Measurements from ENCODE around the gene SCARF2. TPM values are rescaled to one million over a fixed set of nuclear protein-coding genes. Genes with fewer than 3 reads are reported as not detected.
A peak's percentile ranks its signal among the peaks of the same experiment; 100 is the strongest.

The SCARF2 gene
- total and polyA plus RNA-seq, 2 donors from 2014 or later = 5.0 to 12.3 TPM

GRCh38 chr22:20433191-20433590 is 4.4 kb downstream of the SCARF2 start:
- no peak overlapping the region for H3K4me3 ChIP-seq (ENCODE audit: low read length in 3 of 3)
- FAIRE-seq = no peak
- no peaks in the 10 kb centered on the region for H3K9me3 ChIP-seq (ENCODE audit: control insufficient read depth in 2 of 3, insufficient read depth in 1 of 3, low read length in 3 of 3)
- H3K27ac ChIP-seq (ENCODE audit: low read depth in 2 of 2, low read length in 2 of 2) = no peak overlapping the region
- intact Hi-C loops (cut with DNase I) = no loop called here
- peak in 1 of 5 donors; percentile 46 for DNase-seq
- H3K9ac ChIP-seq (ENCODE audit: low read length in 3 of 3) = no peak overlapping the region
- H3K27me3 ChIP-seq (ENCODE audit: control insufficient read depth, insufficient read depth, low read length) = peaks cover 5% of the 10 kb centered on the region
- peaks cover 0 to 26% (median 0%) of the 10 kb centered on the region in 3 donors for H3K4me1 ChIP-seq (ENCODE audit: control insufficient read depth in 2 of 3, insufficient read depth in 2 of 3, low read depth in 1 of 3, low read length in 3 of 3)
- H3K36me3 ChIP-seq (ENCODE audit: control insufficient read depth in 2 of 3, insufficient read depth in 3 of 3, low read length in 3 of 3) = no peaks in the 10 kb centered on the region
- TF ChIP-seq, protein P1, sequence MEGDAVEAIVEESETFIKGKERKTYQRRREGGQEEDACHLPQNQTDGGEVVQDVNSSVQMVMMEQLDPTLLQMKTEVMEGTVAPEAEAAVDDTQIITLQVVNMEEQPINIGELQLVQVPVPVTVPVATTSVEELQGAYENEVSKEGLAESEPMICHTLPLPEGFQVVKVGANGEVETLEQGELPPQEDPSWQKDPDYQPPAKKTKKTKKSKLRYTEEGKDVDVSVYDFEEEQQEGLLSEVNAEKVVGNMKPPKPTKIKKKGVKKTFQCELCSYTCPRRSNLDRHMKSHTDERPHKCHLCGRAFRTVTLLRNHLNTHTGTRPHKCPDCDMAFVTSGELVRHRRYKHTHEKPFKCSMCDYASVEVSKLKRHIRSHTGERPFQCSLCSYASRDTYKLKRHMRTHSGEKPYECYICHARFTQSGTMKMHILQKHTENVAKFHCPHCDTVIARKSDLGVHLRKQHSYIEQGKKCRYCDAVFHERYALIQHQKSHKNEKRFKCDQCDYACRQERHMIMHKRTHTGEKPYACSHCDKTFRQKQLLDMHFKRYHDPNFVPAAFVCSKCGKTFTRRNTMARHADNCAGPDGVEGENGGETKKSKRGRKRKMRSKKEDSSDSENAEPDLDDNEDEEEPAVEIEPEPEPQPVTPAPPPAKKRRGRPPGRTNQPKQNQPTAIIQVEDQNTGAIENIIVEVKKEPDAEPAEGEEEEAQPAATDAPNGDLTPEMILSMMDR (IDR thresholded peaks at IDR 0.05; ENCODE audit: borderline replicate concordance, extremely low read depth, insufficient read depth) = no peak

DNA sequence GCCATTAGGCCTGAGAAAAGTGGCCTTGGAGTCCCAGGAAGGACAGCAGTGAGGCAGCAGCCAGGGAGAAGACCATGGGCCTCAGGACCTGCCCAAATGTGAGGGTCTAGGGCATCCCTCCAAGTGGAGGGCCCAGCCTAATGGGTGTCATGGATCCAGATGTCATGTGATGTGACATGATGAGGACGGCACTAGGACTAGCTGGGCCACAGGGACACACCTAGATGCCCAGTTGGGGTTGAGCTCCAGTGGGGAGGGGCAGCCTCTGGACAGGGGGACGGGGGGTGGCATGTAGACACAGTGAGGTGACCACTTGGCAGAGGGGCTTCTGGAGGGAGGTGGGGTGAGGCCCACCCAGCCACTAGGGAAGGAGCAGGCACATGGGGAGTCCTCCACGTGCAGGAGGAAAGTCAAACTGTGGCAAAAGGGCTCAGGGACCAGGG is 5.4 kb downstream of the SCARF2 start:
- Histone ChIP-seq H3K4me3 (ENCODE audit: low read length in 3 of 3) (no peak overlapping the region), H3K36me3 (ENCODE audit: control insufficient read depth in 2 of 3, insufficient read depth in 3 of 3, low read length in 3 of 3) (peaks cover 0 to 1% (median 0%) of the 10 kb centered on the region in 3 donors), H3K4me1 (ENCODE audit: control insufficient read depth in 2 of 3, insufficient read depth in 2 of 3, low read depth in 1 of 3, low read length in 3 of 3) (peaks cover 0 to 24% (median 0%) of the 10 kb centered on the region in 3 donors), H3K27ac (ENCODE audit: low read depth in 2 of 2, low read length in 2 of 2) (no peak overlapping the region), H3K9me3 (ENCODE audit: control insufficient read depth in 2 of 3, insufficient read depth in 1 of 3, low read length in 3 of 3) (no peaks in the 10 kb centered on the region), H3K9ac (ENCODE audit: low read length in 3 of 3) (no peak overlapping the region), H3K27me3 (ENCODE audit: control insufficient read depth, insufficient read depth, low read length) (peaks cover 5% of the 10 kb centered on the region)
- FAIRE-seq (no peak), DNase-seq (peak in 1 of 5 donors; percentile 44)
- TF ChIP-seq, protein P1 (IDR thresholded peaks at IDR 0.05; ENCODE audit: borderline replicate concordance, extremely low read depth, insufficient read depth) = no peak
- intact Hi-C loops (cut with DNase I) = no loop called here

DNA sequence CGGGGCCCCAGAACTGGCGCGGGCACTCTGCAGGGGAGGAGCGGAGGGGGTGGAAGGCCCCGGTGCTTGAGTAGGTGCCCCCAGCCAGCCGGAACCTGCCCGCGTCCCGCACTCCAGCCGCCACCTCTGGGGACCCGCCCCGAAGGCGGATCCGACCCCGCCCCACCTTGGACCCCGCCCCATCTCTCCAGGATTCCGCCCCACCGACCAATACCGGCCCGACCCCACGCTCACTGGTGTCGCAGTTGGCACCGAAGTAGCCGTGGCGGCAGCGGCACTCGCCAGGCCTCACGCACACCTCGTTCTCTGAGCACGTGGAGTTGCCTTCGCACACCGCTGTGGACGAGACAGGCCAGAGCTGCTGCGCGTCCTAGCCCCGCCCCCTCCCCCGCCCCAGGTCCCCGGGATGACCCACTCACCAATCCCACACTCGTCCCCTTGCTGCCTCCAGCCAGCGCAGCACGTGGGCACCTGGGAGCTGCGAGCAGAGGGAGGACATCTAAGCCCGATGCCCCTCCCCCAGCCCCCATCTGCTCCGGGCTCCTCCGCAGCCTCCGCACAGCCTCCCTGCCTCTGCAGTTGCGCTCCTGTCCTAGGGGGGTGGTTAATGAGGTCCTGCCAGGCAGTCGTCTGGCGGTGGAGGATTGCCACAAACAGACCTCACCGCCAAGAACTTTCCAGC is 6.0 kb downstream of the SCARF2 start:
- peak overlapping the region in 1 of 3 donors; percentile 43 for H3K4me3 ChIP-seq (ENCODE audit: low read length in 3 of 3)
- DNase-seq (peak in 3 of 5 donors; percentile 20 to 79 (median 78)), FAIRE-seq (no peak)
- H3K9me3 ChIP-seq (ENCODE audit: control insufficient read depth in 2 of 3, insufficient read depth in 1 of 3, low read length in 3 of 3) = no peaks in the 10 kb centered on the region
- peaks cover 0 to 4% (median 0%) of the 10 kb centered on the region in 3 donors for H3K36me3 ChIP-seq (ENCODE audit: control insufficient read depth in 2 of 3, insufficient read depth in 3 of 3, low read length in 3 of 3)
- H3K27me3 ChIP-seq (ENCODE audit: control insufficient read depth, insufficient read depth, low read length) = peaks cover 7% of the 10 kb centered on the region
- H3K27ac ChIP-seq (ENCODE audit: low read depth in 2 of 2, low read length in 2 of 2) = no peak overlapping the region
- intact Hi-C loops (cut with DNase I) = no loop called here
- H3K9ac ChIP-seq (ENCODE audit: low read length in 3 of 3) = no peak overlapping the region
- TF ChIP-seq, protein P1 (IDR thresholded peaks at IDR 0.05; ENCODE audit: borderline replicate concordance, extremely low read depth, insufficient read depth) = no peak
- H3K4me1 ChIP-seq (ENCODE audit: control insufficient read depth in 2 of 3, insufficient read depth in 2 of 3, low read depth in 1 of 3, low read length in 3 of 3) = peaks cover 0 to 20% (median 0%) of the 10 kb centered on the region in 3 donors

Measured in kidney (tissue), 14 donors.